ENCODE measurements around the gene RAB15.

RAB15 gene

GRCh38 chr14:64971943-64972791, at the start of gene RAB15:
Gene RAB15, minus strand, starts transcription at chr14:64972336. Its CDS starts 260 bp downstream, at chr14:64972076.
- H3K27ac Mint-ChIP-seq = peak within 1 kb of the TSS; percentile 81
- peaks cover 5 to 14% of the 10 kb centered on the region in 2 donors for H3K4me1 Mint-ChIP-seq
- no peaks in the 10 kb centered on the region for H3K9me3 Mint-ChIP-seq
- peaks cover 19 to 21% of the 10 kb centered on the region in 2 donors for H3K27me3 Mint-ChIP-seq
- no peak for DNase-seq
- peaks cover 2 to 3% of the 10 kb centered on the region in 2 donors for H3K36me3 Mint-ChIP-seq
- H3K4me3 Mint-ChIP-seq = peak within 1 kb of the TSS; percentile 83 to 86
- peak; percentile 71 to 75 for ATAC-seq (replicated peaks)

- peaks cover 18% of the 10 kb centered on the region in 2 donors for H3K36me3 Mint-ChIP-seq
- no peaks in the 10 kb centered on the region for H3K9me3 Mint-ChIP-seq
- ATAC-seq (replicated peaks) (peak; percentile 44 to 58), DNase-seq (no peak)
- H3K27ac Mint-ChIP-seq = no peak overlapping the region
- no peaks in the 10 kb centered on the region for H3K4me1 Mint-ChIP-seq
- no peaks in the 10 kb centered on the region for H3K27me3 Mint-ChIP-seq
- H3K4me3 Mint-ChIP-seq = no peak overlapping the region
Measured at GRCh38 chr14:65019944-65020566, 47.9 kb upstream of the RAB15 start.

- Mint-ChIP-seq H3K27ac (no peak overlapping the region), H3K9me3 (no peaks in the 10 kb centered on the region), H3K4me1 (no peaks in the 10 kb centered on the region), H3K27me3 (no peaks in the 10 kb centered on the region), H3K36me3 (peaks cover 21 to 35% of the 10 kb centered on the region in 2 donors), H3K4me3 (no peak overlapping the region)
- ATAC-seq (replicated peaks) (no peak), DNase-seq (no peak)
Measured at GRCh38 chr14:65016471-65016870, 44.3 kb upstream of the RAB15 start.

- Mint-ChIP-seq H3K27me3 (no peaks in the 10 kb centered on the region), H3K9me3 (no peaks in the 10 kb centered on the region), H3K4me1 (no peaks in the 10 kb centered on the region), H3K36me3 (peaks cover 21 to 42% of the 10 kb centered on the region in 2 donors), H3K4me3 (no peak overlapping the region), H3K27ac (no peak overlapping the region)
- ATAC-seq (replicated peaks) (no peak), DNase-seq (no peak)
Measured at GRCh38 chr14:65015391-65015790, 43.3 kb upstream of the RAB15 start.

- H3K4me1 Mint-ChIP-seq = no peaks in the 10 kb centered on the region
- no peaks in the 10 kb centered on the region for H3K27me3 Mint-ChIP-seq
- H3K9me3 Mint-ChIP-seq = no peaks in the 10 kb centered on the region
- DNase-seq = no peak
- no peak overlapping the region for H3K4me3 Mint-ChIP-seq
- H3K27ac Mint-ChIP-seq = no peak overlapping the region
- peaks cover 31 to 60% of the 10 kb centered on the region in 2 donors for H3K36me3 Mint-ChIP-seq
- no peak for ATAC-seq (replicated peaks)
Measured at GRCh38 chr14:65012353-65012752, 40.2 kb upstream of the RAB15 start.

GRCh38 chr14:65011538-65011937, 39.4 kb upstream of the RAB15 start:
- Mint-ChIP-seq H3K27ac (no peak overlapping the region), H3K9me3 (no peaks in the 10 kb centered on the region), H3K4me3 (no peak overlapping the region), H3K36me3 (peaks cover 26 to 56% of the 10 kb centered on the region in 2 donors), H3K27me3 (no peaks in the 10 kb centered on the region), H3K4me1 (no peaks in the 10 kb centered on the region)
- DNase-seq (no peak), ATAC-seq (replicated peaks) (no peak)

GRCh38 chr14:65010211-65010931, 38.2 kb upstream of the RAB15 start:
- no peaks in the 10 kb centered on the region for H3K4me1 Mint-ChIP-seq
- H3K9me3 Mint-ChIP-seq = no peaks in the 10 kb centered on the region
- no peak for DNase-seq
- H3K27me3 Mint-ChIP-seq = no peaks in the 10 kb centered on the region
- no peak overlapping the region for H3K27ac Mint-ChIP-seq
- peaks cover 26 to 53% of the 10 kb centered on the region in 2 donors for H3K36me3 Mint-ChIP-seq
- H3K4me3 Mint-ChIP-seq = no peak overlapping the region
- no peak for ATAC-seq (replicated peaks)

- no peak overlapping the region for H3K27ac Mint-ChIP-seq
- no peaks in the 10 kb centered on the region for H3K9me3 Mint-ChIP-seq
- peaks cover 24 to 46% of the 10 kb centered on the region in 2 donors for H3K36me3 Mint-ChIP-seq
- DNase-seq = no peak
- H3K4me3 Mint-ChIP-seq = no peak overlapping the region
- no peak for ATAC-seq (replicated peaks)
- no peaks in the 10 kb centered on the region for H3K27me3 Mint-ChIP-seq
- H3K4me1 Mint-ChIP-seq = peaks cover 12 to 23% of the 10 kb centered on the region in 2 donors
Measured at GRCh38 chr14:65007202-65007601, 35.1 kb upstream of the RAB15 start.

GRCh38 chr14:65006261-65006721, 34.2 kb upstream of the RAB15 start:
- DNase-seq = no peak
- peaks cover 12 to 23% of the 10 kb centered on the region in 2 donors for H3K4me1 Mint-ChIP-seq
- H3K27me3 Mint-ChIP-seq = no peaks in the 10 kb centered on the region
- H3K4me3 Mint-ChIP-seq = no peak overlapping the region
- H3K9me3 Mint-ChIP-seq = no peaks in the 10 kb centered on the region
- H3K27ac Mint-ChIP-seq = no peak overlapping the region
- H3K36me3 Mint-ChIP-seq = peaks cover 21 to 41% of the 10 kb centered on the region in 2 donors
- no peak for ATAC-seq (replicated peaks)

- DNase-seq = no peak
- Mint-ChIP-seq H3K4me3 (no peak overlapping the region), H3K4me1 (peaks cover 14 to 32% of the 10 kb centered on the region in 2 donors), H3K27ac (peak overlapping the region; percentile 22), H3K9me3 (no peaks in the 10 kb centered on the region), H3K27me3 (no peaks in the 10 kb centered on the region), H3K36me3 (peaks cover 12 to 20% of the 10 kb centered on the region in 2 donors)
- ATAC-seq (replicated peaks) = peak; percentile 62 to 68
Measured at GRCh38 chr14:65003394-65003793, 31.3 kb upstream of the RAB15 start.

- H3K4me1 Mint-ChIP-seq = peaks cover 17 to 39% of the 10 kb centered on the region in 2 donors
- no peak for DNase-seq
- no peak overlapping the region for H3K4me3 Mint-ChIP-seq
- peaks cover 10 to 17% of the 10 kb centered on the region in 2 donors for H3K36me3 Mint-ChIP-seq
- no peaks in the 10 kb centered on the region for H3K9me3 Mint-ChIP-seq
- no peaks in the 10 kb centered on the region for H3K27me3 Mint-ChIP-seq
- no peak for ATAC-seq (replicated peaks)
- H3K27ac Mint-ChIP-seq = no peak overlapping the region
Measured at GRCh38 chr14:65002586-65003210, 30.6 kb upstream of the RAB15 start.

GRCh38 chr14:65001723-65002122, 29.6 kb upstream of the RAB15 start:
- H3K27me3 Mint-ChIP-seq = no peaks in the 10 kb centered on the region
- no peak overlapping the region for H3K4me3 Mint-ChIP-seq
- peaks cover 10 to 16% of the 10 kb centered on the region in 2 donors for H3K36me3 Mint-ChIP-seq
- DNase-seq = no peak
- H3K9me3 Mint-ChIP-seq = no peaks in the 10 kb centered on the region
- ATAC-seq (replicated peaks) = no peak
- no peak overlapping the region for H3K27ac Mint-ChIP-seq
- H3K4me1 Mint-ChIP-seq = peaks cover 22 to 47% of the 10 kb centered on the region in 2 donors

- Mint-ChIP-seq H3K4me1 (peaks cover 22 to 47% of the 10 kb centered on the region in 2 donors), H3K9me3 (no peaks in the 10 kb centered on the region), H3K36me3 (peaks cover 10 to 12% of the 10 kb centered on the region in 2 donors), H3K4me3 (no peak overlapping the region), H3K27me3 (no peaks in the 10 kb centered on the region), H3K27ac (no peak overlapping the region)
- DNase-seq (no peak), ATAC-seq (replicated peaks) (no peak)
Measured at GRCh38 chr14:65000898-65001591, 28.9 kb upstream of the RAB15 start.

Measured in stimulated activated naive B cell treated with anti-CD40 and anti-IgM and Interleukin-4, amounts not matched to agents 10 μg/mL and 1 μg/mL and 100 μg/mL, for 72 hours (primary cell).